Hepatic stellate cell (primary cell): ENCODE measurements around the gene CDH13.
A peak's percentile ranks its signal among the peaks of the same experiment; 100 is the strongest.

Experiments
- DNase-seq: peaks from one replicate; pipeline ENCODE4 v3.0.0; 2011; ENCODE audit warnings: low spot score

CDH13 gene

GRCh38 chr16:82699711-82700495, 73.1 kb downstream of the CDH13 start:
- peak; percentile 31 for DNase-seq

DNA sequence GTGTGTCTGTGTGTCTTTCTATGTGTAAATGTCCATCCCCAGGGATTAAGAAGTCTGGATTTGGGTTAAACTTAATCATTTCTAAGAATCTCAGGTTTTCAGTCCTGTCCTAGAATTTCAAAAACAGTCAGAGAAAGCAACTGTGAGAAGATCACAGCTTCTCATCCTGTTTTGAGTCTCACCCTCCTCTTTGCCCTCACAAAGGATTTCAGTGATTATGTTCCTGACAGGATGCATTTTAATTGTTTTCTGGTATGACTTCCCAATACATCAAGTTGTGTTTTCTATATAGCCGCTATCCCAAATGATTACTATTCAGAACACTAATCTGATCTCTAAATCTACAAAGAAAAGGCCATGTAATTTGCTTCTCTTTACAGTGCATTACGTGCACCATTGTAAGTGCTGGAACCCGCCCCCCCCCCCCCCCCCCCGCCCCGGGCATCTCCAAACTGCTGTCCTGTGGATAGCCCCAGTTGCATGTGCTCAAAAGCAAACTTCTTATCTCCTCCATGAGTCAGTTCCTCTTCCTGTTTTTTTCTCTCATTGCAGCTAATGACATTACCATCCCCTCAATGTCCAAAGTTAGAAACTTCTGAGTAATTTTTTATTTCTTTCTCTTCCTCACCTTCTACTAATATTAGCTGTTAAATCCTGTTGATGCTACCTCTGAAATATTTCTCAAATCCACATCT, 73.9 kb downstream of the CDH13 start:
- DNase-seq: peak; percentile 53

DNA sequence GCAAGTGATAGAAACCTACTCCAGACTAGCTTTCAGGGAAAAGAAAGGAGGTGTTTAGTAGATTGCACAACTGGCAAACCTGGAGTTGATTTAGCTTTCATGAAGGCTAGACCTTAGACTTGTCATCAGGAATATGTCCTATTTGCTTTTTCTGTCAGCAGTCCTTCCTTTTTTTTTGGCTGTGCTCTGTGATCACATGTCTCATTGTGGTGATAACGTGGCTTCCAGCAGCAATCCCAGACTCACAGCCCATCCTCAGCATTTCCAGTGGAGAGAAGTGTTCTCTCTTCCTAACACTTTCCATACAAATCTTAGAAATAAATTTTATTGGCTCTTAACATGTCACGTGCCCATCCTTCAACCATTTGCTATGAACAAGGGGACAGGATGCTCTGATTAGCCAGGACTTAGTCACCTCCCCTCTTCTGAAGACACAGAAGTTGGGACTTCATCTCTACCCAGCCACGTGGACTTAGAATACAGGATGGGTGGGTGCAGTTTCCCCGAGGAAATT, 74.7 kb downstream of the CDH13 start:
- no peak for DNase-seq

- DNase-seq: no peak
These were observed 76.4 kb downstream of the CDH13 start for GRCh38 chr16:82703161-82703560.

- DNase-seq: no peak
These were observed 77.4 kb downstream of the CDH13 start for GRCh38 chr16:82703871-82704768.

DNA sequence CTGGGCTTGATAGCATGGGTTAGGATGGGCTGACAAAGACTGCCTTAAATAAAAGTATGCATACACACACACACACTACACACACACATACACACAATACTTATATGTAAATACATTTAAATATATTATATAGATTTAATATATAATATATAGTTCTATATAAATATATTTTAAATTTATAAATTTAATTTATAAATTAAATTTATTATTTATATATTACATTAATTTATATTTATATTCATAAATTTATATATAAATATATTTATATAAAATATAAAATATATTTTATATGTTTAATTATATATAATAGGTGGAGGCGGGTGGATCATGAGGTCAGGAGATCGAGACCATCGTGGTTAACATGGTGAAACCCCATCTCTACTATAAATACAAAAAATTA, 83.2 kb downstream of the CDH13 start:
- no peak for DNase-seq

DNA sequence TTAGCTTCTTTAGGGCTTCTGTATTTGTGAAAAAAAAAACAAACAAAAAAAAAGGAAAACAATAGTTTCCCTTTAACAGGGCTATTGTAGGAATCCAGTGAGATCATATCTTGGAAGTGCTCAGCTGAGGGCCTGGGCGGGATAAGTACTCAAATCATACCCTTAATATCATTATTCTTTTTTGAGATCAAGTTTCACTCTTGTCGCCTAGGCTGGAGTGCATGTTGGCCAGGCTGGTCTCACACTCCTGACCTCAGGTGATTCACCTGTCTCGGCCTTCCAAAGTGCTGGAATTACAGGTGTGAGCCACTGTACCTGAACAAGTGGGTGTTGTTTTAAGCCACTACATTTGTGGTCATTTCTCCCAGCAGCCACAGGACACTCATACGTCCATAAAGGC, 87.0 kb downstream of the CDH13 start:
- DNase-seq: no peak

DNA sequence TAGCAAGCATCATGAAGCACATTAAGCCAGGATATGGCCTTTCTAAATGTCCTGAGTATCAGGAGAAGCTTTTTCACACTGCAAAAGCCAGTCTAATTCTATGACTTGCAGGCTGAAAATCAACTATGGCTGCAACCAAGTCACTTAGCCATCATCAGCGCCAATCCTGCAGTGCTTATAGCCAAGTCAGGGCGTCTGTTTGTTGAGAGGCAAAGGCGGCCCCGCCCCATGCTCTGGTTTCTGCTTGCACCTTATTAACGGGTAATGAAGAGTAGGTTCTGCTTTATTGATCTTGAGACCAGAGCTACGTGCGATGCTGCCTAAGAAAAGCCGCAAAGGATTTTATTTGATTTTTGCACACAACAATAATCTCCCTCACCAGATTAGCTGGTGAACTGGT, 88.4 kb downstream of the CDH13 start:
- DNase-seq: no peak

GRCh38 chr16:82715833-82716232, 89.1 kb downstream of the CDH13 start:
- no peak for DNase-seq

- no peak for DNase-seq
These were observed 89.6 kb downstream of the CDH13 start for GRCh38 chr16:82716361-82716855.

DNA sequence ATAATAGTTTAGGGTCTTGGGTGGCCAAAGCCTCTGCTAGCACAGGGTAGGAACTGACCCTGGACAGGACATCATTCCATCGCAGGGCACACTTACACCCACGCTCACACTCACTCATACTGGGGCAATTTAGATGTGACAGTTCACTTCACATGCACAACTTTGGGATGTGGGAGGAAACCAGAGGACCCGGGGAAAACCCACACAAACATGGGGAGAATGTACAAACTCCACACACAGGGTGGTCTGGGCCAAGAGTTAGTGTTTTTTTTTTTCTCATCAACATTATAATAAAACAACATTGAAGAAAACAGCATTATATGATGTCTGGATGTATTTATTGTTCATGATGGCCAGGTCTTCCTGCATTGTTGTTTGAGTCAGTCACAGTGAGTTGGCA, 93.6 kb downstream of the CDH13 start:
- DNase-seq: no peak

DNA sequence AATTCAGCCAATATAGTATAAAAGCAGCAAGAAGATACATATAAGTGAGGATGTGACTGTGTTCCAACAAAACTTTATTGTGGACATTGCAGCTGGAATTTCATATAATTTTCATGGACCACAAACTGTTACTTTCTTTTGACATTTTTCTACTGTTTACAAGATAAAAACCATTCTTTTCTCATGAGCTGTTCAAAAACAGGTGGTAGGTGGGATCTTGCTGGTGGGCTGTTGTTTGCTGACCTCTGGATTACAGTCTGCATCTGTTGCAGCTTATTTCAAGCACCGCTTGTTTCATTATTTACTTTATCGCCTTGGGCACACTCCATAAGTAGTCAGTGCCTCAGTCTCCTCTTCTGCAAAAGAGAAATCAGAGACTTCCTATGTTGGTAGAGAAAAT, 99.5 kb downstream of the CDH13 start:
- DNase-seq: no peak

- DNase-seq: no peak
These were observed 102.1 kb downstream of the CDH13 start for GRCh38 chr16:82728901-82729300.

DNA sequence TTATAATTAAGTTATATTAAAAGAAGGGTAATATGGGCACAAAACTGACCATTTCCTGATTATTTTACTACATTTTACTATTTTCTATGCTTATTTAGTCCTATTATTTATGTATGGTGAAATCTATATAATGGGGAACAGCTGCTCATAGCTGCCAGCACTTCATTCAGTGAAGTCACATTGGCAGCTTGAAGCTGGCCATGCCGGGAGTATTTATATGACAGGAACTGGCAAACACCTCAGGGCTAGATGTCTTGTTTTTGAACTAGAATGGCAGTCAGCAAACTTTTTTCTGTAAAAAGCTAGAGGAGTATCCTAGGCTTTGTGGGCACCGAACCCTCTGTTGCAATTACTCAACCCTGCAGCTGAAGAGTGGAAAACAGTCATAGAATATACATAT, 104.1 kb downstream of the CDH13 start:
- DNase-seq: no peak

DNA sequence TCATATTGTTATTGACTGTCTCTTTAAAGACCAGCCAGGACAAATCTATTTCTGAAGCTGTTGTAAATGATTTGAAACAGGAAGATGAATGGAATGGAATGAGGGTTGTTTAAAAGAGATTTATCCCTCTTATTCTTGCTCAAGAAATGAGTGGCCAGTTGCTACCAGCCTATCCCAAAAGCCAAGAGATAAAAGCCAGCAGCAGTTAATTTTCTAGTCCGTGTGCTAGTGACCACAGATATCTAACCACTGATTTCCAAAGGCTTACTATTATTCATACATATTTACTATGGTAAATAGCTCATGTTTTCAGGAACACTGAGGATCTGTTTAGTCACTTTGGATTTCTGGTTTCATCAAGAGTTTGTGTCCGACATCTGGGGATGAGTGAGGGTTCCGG, 105.7 kb downstream of the CDH13 start:
- no peak for DNase-seq

DNA sequence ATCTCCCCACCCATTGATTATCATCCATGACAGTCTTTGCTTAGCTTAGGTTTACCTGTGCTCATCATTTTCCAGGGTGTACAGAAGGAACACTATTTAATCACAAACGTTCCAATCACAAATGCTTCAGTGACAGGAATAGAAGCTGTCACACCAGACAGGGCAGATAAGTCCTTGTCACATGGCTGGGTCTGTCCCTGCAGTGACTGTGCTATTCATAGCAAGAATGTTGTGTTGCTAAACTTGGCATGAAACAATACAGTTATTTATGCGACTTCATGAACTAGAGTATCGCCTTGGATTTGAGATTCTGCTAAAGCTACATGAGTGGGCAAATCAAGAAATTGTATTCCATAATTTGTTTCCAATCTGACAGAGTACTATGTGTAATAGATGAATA, 108.4 kb downstream of the CDH13 start:
- no peak for DNase-seq

- DNase-seq: peak; percentile 3
These were observed 108.9 kb downstream of the CDH13 start for GRCh38 chr16:82735673-82736091.

GRCh38 chr16:82736224-82736623, 109.5 kb downstream of the CDH13 start:
- DNase-seq: no peak

DNA sequence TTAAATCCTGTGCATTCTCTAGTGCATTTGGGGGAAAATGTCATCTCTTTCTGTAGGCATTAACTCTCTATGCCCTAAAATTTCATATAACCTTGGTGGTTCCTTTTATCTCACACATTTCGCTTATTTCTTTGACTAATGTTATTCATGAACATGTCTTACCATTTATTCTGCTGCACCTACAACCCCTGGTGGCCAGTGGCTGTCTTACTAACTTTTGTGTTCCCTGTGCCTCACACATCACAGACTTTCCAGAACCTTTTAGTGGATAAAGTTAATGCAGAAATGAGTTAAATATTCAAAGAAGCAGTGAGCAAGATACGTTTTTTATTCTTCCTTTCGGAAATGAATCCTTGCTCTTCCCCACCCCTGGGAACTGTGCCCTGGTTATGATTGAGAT, 111.9 kb downstream of the CDH13 start:
- no peak for DNase-seq

DNA sequence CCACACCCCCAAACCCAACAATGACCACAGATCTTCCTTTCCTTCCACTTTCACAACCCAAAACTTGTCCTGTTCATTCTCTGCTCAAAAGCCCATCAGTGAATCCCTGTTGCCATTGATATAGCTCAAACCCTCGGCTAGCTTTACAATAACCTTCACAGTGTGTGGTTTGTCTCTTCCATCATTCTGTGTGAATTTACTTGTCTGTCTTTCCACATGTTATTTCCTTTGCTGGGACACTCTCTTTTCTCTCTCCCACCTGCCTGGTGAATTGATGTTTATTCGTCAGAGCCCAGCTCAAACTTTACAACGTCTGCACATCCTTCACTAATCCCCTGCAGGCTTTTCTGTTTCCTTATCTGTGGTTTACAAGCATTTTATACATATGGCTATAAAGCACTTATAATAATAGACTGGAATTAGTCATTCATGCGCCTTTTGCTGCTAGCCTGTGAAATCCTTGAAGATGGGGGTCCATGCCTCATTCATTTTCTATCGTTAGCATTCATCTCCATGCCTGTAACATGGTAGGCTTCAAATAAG, 114.4 kb downstream of the CDH13 start:
- DNase-seq: no peak

DNA sequence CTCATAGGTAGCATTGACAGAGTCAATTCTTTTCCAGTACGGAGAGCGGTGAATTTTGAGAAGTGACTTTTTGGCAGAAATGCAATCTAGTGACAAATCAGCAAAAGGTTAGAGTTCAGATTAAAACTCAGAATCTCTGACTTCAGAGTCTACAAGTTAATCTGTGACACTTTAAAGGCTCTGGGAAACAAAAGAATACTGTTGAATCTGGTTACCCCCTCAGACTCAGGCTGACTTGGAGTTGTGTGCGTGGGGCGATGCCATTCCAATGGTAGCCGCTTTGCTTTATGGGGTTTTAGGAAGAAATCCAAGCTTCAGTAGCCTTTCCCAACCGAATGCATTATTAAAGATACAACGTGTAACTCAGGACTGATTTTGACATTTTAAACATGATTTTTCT, 118.2 kb downstream of the CDH13 start:
- no peak for DNase-seq

GRCh38 chr16:82748026-82748425, 121.3 kb downstream of the CDH13 start:
- DNase-seq: peak; percentile 50
